Astrocyte (in vitro differentiated cells and primary cell): ENCODE measurements around the gene INO80.
"Not testable (repeated sequence)": the region's sequence is repeated elsewhere in the genome, so short reads cannot be mapped to it uniquely, and the experiment has no call there.

ENCODE experiments used
- EZH2 ChIP-seq: IDR thresholded peaks from 2 replicates; pipeline ENCODE4 v1.6.1; 2012; ENCODE audit warnings: mild to moderate bottlenecking, low read length, inconsistent platforms; ENCODE audit not compliant: insufficient read depth
- TF ChIP-seq, protein P1 (sequence below): IDR thresholded peaks from 2 replicates; pipeline ENCODE4 v1.5.1; 2011; ENCODE audit warnings: low read depth, mild to moderate bottlenecking, inconsistent platforms, low read length, moderate library complexity; ENCODE audit not compliant: insufficient read depth

DNA sequence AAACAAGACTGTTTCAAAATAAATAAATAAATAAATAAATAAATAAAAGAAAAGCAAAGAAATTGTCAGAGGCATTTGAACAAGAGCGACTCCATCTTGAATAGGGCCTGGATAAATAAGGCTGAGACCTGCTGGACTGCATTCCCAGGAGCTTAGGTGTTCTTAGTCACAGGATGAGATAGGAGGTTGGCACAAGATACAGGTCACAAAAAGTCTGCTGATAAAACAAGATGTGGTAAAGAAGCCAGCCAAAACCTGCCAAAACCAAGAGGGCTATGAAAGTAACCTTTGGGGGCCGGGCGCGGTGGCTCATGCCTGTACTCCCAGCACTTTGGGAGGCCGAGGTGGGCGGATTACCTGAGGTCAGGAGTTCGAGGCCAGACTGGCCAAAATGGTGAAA, 23.0 kb upstream of the INO80 start:
- TF ChIP-seq, protein P1, sequence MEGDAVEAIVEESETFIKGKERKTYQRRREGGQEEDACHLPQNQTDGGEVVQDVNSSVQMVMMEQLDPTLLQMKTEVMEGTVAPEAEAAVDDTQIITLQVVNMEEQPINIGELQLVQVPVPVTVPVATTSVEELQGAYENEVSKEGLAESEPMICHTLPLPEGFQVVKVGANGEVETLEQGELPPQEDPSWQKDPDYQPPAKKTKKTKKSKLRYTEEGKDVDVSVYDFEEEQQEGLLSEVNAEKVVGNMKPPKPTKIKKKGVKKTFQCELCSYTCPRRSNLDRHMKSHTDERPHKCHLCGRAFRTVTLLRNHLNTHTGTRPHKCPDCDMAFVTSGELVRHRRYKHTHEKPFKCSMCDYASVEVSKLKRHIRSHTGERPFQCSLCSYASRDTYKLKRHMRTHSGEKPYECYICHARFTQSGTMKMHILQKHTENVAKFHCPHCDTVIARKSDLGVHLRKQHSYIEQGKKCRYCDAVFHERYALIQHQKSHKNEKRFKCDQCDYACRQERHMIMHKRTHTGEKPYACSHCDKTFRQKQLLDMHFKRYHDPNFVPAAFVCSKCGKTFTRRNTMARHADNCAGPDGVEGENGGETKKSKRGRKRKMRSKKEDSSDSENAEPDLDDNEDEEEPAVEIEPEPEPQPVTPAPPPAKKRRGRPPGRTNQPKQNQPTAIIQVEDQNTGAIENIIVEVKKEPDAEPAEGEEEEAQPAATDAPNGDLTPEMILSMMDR = not testable (repeated sequence)
- not testable (repeated sequence) for TF ChIP-seq EZH2
